Activated B cell treated with CpG ODN at 0.5 μM for 24 hours (primary cell): ENCODE data around the gene LTB4R2. TPM values are rescaled to one million over a fixed set of nuclear protein-coding genes. Genes with fewer than 3 reads are reported as not detected.

ENCODE experiments used
- ATAC-seq: fragments of 200-7000 bp; cut with Tn5 transposase; one replicate; pipeline ENCODE4 v1.10.0; 2021; ENCODE audit warnings: low read depth, mild to moderate bottlenecking, moderate library complexity
- CTCF ChIA-PET: fragments of 350-600 bp; sonication (Branson Sonifier 250); formaldehyde crosslinking; loops from one replicate; lab custom pipeline; 2021; ENCODE audit warnings: antibody characterized with exemption; lab: Charles Lee
- POLR2A ChIA-PET: fragments of 350-600 bp; sonication (Branson Sonifier 250); formaldehyde crosslinking; loops from one replicate; lab custom pipeline; 2021; ENCODE audit warnings: antibody characterized with exemption; lab: Charles Lee
- DNase-seq: peaks from one replicate; pipeline ENCODE4 v3.0.0; 2022
- H3K27ac Mint-ChIP-seq: one replicate; pipeline ENCODE4 v1.8.0; 2020; ENCODE audit warnings: mixed read lengths
- H3K27me3 Mint-ChIP-seq: one replicate; pipeline ENCODE4 v1.8.0; 2021; ENCODE audit warnings: mixed read lengths
- H3K36me3 Mint-ChIP-seq: one replicate; pipeline ENCODE4 v1.8.0; 2021; ENCODE audit warnings: low read depth, mixed read lengths
- H3K4me1 Mint-ChIP-seq: one replicate; pipeline ENCODE4 v1.8.0; 2021; ENCODE audit warnings: mixed read lengths
- H3K4me3 Mint-ChIP-seq: one replicate; pipeline ENCODE4 v1.8.0; 2020; ENCODE audit warnings: mild to moderate bottlenecking, mixed read lengths
- H3K9me3 Mint-ChIP-seq: one replicate; pipeline ENCODE4 v1.8.0; 2020; ENCODE audit warnings: mixed read lengths
- intact Hi-C: fragments of 100-400 bp; cut with micrococcal nuclease; formaldehyde crosslinking; loops from one replicate; pipeline ENCODE4 v1.15.1; 2024
- total RNA-seq: library from RNA; stranded (reverse); gene quantifications from 2 replicates; pipeline ENCODE4 v1.2.3, GENCODE V29; 2022
- TF ChIP-seq, protein P1 (sequence below): fragments of 200-600 bp; IDR thresholded peaks from one replicate; pipeline ENCODE4 v1.8.0; 2022; ENCODE audit warnings: antibody characterized with exemption, mild to moderate bottlenecking

Gene LTB4R2
- total RNA-seq, 1 donor from 2014 or later = 9.1 TPM

- Mint-ChIP-seq H3K9me3 (no peaks in the 10 kb centered on the region), H3K4me1 (peaks cover 58% of the 10 kb centered on the region), H3K27me3 (peaks cover 14% of the 10 kb centered on the region), H3K4me3 (peak overlapping the region; percentile 38), H3K36me3 (peaks cover 22% of the 10 kb centered on the region), H3K27ac (no peak overlapping the region)
- ChIA-PET POLR2A (interaction anchor here (1.1 to 11.5 kb wide), 4 partner anchors 30 to 101 kb away, joined by 3 to 216 read pairs (median 15); partner anchors contain the start of genes CBLN3 and KHNYN), CTCF (interaction anchor here (1.1 to 13.6 kb wide), 2 partner anchors 74 to 98 kb away, joined by 3 to 353 read pairs; partner anchors contain the start of genes CBLN3 and KHNYN)
- no peak for DNase-seq
- intact Hi-C loops = loop anchor here (10.0 kb wide), 2 partner anchors 339 to 781 kb away; partner anchors contain the start of genes THTPA and ZFHX2
- ATAC-seq = no peak
- TF ChIP-seq, protein P1, sequence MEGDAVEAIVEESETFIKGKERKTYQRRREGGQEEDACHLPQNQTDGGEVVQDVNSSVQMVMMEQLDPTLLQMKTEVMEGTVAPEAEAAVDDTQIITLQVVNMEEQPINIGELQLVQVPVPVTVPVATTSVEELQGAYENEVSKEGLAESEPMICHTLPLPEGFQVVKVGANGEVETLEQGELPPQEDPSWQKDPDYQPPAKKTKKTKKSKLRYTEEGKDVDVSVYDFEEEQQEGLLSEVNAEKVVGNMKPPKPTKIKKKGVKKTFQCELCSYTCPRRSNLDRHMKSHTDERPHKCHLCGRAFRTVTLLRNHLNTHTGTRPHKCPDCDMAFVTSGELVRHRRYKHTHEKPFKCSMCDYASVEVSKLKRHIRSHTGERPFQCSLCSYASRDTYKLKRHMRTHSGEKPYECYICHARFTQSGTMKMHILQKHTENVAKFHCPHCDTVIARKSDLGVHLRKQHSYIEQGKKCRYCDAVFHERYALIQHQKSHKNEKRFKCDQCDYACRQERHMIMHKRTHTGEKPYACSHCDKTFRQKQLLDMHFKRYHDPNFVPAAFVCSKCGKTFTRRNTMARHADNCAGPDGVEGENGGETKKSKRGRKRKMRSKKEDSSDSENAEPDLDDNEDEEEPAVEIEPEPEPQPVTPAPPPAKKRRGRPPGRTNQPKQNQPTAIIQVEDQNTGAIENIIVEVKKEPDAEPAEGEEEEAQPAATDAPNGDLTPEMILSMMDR = no peak
These were observed 25.7 kb downstream of the LTB4R2 start for GRCh38 chr14:24335461-24336171.

GRCh38 chr14:24337144-24337823 is 27.3 kb downstream of the LTB4R2 start:
- ChIA-PET POLR2A (interaction anchor here (1.0 to 11.5 kb wide), 2 partner anchors 94 to 99 kb away, joined by 3 to 216 read pairs; partner anchors contain the start of genes CBLN3 and KHNYN), CTCF (interaction anchor here (0.7 to 13.6 kb wide), 2 partner anchors 26 to 97 kb away, joined by 3 to 353 read pairs; partner anchors contain the start of genes CBLN3, KHNYN and LTB4R)
- ATAC-seq (no peak), DNase-seq (no peak)
- H3K36me3 Mint-ChIP-seq = peaks cover 22% of the 10 kb centered on the region
- peaks cover 18% of the 10 kb centered on the region for H3K27me3 Mint-ChIP-seq
- intact Hi-C loops = loop anchor here (10.0 kb wide), 2 partner anchors 338 to 782 kb away; partner anchors contain the start of genes THTPA and ZFHX2
- TF ChIP-seq, protein P1 = no peak
- H3K4me1 Mint-ChIP-seq = peaks cover 51% of the 10 kb centered on the region
- no peak overlapping the region for H3K27ac Mint-ChIP-seq
- no peaks in the 10 kb centered on the region for H3K9me3 Mint-ChIP-seq
- H3K4me3 Mint-ChIP-seq = no peak overlapping the region

GRCh38 chr14:24337824-24338175 is 27.9 kb downstream of the LTB4R2 start:
- DNase-seq (no peak), ATAC-seq (no peak)
- TF ChIP-seq, protein P1 = no peak
- CTCF ChIA-PET = interaction anchor here (0.7 to 13.6 kb wide), 2 partner anchors 26 to 96 kb away, joined by 3 to 353 read pairs; partner anchors contain the start of genes CBLN3, KHNYN and LTB4R
- Mint-ChIP-seq H3K27ac (no peak overlapping the region), H3K4me1 (peaks cover 47% of the 10 kb centered on the region), H3K36me3 (peaks cover 22% of the 10 kb centered on the region), H3K9me3 (no peaks in the 10 kb centered on the region), H3K27me3 (peaks cover 18% of the 10 kb centered on the region), H3K4me3 (peak overlapping the region; percentile 32)
- intact Hi-C loops = loop anchor here (10.0 kb wide), 2 partner anchors 337 to 783 kb away; partner anchors contain the start of genes THTPA and ZFHX2
- POLR2A ChIA-PET = interaction anchor here (1.0 to 11.5 kb wide), 3 partner anchors 93 to 104 kb away, joined by 3 to 216 read pairs (median 7); partner anchors contain the start of genes CBLN3, KHNYN and SDR39U1

GRCh38 chr14:24338843-24339242 is 28.9 kb downstream of the LTB4R2 start:
- Mint-ChIP-seq H3K36me3 (peaks cover 22% of the 10 kb centered on the region), H3K4me1 (peaks cover 38% of the 10 kb centered on the region), H3K27ac (no peak overlapping the region), H3K9me3 (no peaks in the 10 kb centered on the region), H3K4me3 (peak overlapping the region; percentile 94), H3K27me3 (peaks cover 15% of the 10 kb centered on the region)
- no peak for ATAC-seq
- TF ChIP-seq, protein P1 = no peak
- intact Hi-C loops = loop anchor here (1.0 to 10.0 kb wide), 3 partner anchors 92 to 784 kb away; partner anchors contain the start of genes THTPA and ZFHX2
- POLR2A ChIA-PET = interaction anchor here (0.7 to 11.5 kb wide), 6 partner anchors 27 to 103 kb away, joined by 3 to 216 read pairs (median 6); partner anchors contain the start of genes CBLN3, DHRS1, KHNYN and NOP9
- CTCF ChIA-PET = interaction anchor here (3.0 kb wide), 2 partner anchors 27 to 93 kb away, joined by 16 to 25 read pairs; no protein-coding TSS in a partner anchor
- DNase-seq = no peak
